NCI-H82 (cell line): ENCODE results near the gene ITPKB.
"Not testable (repeated sequence)": the region's sequence is repeated elsewhere in the genome, so short reads cannot be mapped to it uniquely, and the experiment has no call there.

ENCODE experiments used
- DNase-seq: peaks from one replicate; lab custom pipeline; 2025; lab: John Stamatoyannopoulos, UW

ITPKB gene

GRCh38 chr1:226602186-226603021 lies 136.7 kb downstream of the ITPKB start:
- no peak for DNase-seq

DNA sequence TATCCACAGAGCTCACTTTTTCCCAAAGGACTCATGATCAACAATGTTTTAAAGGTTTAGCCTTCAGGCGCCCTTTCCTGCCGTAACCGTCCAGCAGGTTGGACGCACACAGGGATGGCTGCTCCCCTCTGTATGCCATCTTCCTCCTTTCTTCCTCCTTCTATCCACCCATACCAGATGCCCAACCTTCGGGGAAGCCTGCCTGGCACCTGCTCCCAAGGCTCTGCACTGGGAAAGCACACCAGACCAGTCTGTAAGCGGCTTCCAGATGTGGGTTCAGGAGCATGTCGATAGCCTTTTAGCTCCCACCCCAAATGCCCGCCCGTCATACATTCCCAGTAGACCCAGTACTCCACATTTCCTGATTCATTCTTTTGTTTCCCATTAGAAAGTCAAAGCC lies 137.6 kb downstream of the ITPKB start:
- DNase-seq, result no peak

DNA sequence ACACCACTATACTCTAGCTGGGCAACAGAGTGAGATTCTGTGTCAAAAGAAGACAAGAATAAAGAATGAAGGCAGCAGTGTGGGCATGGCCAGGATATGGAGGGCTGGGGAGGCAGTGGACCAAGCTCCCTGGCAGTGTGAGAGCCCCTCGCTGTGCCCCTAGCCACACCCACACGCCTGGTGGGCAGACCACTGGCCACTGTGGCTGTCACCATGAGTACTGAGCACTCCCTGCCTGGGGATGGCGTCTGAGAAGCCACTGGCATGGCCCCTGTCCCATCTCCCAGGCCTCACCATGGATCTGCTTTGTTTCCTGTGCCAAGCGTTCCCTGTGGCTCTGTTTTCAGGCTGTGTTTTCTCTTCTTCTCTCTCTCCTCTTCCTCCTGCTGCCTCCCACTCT lies 138.8 kb downstream of the ITPKB start:
- no peak for DNase-seq

DNA sequence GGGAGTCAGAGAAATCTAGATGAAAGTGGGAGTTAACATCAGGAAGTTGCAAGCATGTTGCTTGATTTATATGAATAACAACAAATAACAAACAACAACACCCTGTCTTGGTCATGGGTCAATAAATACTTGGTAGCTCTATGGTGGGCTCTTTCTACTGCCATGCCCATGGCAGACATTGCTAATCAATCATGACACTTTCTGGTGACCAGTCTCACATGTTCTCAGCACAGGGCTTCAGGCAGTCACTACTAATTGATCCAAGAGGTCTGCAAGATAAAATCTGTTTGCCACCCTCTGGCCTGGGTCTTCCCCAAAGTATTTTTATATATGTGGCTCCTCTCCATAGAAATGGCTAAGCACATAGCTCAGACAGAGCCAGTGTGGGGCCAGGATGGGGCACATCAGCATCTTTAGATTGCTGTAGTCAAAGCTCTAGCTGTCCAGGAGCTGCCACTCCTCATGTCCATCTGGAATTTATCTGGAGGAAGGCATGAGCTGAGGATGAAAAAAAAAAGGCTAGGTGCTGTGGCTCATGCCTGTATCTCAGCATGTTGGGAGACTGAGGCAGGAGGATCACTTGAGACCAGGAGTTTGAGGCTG lies 139.3 kb downstream of the ITPKB start:
- DNase-seq, result no peak

GRCh38 chr1:226598955-226599354 lies 140.1 kb downstream of the ITPKB start:
- not testable (repeated sequence) for DNase-seq

GRCh38 chr1:226598455-226598849 lies 140.6 kb downstream of the ITPKB start:
- DNase-seq, result no peak

DNA sequence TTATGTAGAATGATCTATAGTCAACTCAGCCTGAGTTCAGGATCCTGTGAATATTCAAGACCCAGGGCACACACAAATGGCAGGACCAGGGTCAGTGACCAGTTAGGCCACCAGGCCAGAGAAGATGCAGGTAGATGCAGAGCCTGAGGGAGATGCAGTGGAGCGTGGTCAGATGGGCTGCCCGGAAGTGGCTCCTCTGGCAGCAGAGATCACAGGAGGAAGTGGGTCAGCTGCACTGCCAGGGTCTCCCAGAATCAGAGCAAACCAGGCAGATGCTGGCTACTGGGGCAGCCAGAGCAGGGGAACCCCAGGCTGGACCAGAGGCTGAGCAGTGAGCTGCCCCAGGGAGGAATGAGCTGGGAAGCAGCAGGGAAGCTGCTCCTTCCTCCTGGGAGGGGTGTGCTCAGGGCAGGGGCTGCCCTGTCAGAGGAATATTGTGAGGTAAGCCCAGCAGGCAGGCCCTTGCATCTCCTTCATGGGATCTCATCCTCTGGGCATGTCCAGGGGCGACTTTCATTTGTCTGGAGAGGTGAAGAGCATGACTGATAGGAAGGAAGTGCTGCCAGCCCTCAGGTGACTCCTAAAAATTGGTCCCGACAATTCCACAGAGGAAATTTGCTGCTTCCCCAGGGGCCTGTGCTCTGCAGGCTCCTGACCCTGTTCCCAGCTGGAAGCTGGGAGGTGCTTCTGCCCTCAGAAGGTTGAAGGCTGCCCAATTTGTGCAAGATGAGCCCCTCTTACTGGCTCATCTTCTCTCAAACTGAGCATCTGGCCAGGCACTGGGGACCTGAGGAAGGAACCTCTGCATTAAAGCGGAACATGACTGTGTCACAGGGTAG lies 141.2 kb downstream of the ITPKB start:
- no peak for DNase-seq

DNA sequence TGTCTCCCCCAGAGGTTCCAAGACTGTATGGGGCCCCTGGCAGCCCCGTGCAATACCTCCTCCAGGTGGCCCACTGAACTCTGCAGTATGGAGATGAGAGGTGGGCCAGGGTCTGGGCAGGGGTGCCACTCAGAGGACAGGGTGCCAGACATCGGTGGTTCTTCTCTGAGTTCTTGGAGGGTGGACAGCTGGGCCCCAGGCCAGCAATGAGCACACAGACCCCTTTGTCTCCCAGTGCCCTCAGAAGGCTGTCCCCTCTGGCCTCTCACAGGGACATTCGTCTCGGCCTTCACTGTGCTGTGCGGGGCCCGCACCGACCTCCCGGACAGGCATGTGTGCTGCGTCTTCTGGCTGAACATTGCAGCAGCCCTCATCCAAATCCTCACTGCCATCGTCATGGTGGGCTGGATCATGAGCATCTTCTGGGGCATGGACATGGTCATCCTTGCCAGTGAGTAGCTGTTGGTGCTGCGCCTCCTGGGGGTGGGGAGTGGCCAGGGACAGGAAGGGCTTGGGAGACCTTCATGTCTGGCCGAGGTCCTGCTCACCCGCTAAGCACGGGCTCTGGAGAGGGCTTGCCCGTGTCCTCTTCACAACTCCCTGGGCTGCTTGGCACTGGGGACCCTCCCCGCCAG lies 142.4 kb downstream of the ITPKB start:
- DNase-seq, result no peak

DNA sequence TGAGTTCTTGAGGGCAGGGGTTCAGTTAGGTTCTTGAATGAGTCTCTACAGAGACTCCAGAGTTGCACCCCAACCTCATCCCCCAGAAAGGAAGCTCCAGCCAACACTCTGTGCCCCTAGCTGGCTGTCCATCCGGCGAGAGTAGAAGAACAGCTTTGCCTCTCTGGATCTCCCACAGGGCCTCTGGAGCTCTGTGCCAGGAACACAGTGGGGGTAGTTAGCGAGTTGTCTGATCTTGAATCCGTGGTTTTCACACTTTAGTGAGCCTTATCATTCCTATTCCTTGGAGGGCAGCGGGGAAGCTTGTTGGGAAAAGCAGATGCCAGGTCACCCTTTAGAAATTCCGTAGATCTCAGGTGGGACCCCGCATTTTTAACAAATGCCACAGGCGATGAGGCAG lies 145.5 kb downstream of the ITPKB start:
- no peak for DNase-seq

DNA sequence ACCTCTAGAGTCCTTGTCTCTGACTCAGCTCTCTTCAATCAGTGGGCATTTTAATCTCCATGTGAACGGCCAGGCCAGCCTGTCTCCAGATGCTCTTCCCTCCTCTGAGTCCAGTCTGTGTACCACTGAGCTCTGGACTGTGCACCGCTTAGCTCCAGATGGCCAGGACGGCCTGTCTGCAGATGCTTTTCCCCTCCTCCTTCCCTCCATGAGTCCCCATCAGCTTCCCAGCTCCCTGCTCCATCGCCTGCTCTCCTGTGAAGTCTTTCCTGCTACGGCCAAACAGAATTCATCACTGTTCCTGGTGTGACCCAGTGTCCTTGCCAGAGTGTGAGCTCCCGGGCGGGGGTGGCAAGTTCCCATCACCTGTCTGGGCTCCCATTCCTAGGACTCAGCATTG lies 148.5 kb downstream of the ITPKB start:
- peak; percentile 44 for DNase-seq

- DNase-seq, result peak; percentile 20
Observed at GRCh38 chr1:226589008-226589733, 149.9 kb downstream of the ITPKB start.

DNA sequence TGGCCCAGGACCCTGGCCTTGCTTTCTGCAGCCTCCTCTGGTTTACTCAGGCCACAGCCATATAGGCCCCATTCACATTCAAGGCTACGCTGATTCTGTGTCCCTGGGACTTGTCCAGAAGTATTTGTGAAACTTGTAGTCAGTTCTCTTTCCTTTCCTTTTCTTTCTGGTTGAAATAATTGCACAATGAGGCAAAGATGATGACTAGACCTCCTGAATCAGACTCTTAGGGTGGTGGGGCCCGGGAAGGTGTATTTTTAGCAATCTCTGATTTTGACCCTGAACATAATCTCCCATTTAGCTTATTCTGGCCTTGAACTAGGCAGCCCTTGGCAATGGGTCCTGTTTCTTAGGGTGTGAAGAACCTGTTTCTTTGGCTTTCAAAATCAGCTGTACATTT lies 150.6 kb downstream of the ITPKB start:
- no peak for DNase-seq

DNA sequence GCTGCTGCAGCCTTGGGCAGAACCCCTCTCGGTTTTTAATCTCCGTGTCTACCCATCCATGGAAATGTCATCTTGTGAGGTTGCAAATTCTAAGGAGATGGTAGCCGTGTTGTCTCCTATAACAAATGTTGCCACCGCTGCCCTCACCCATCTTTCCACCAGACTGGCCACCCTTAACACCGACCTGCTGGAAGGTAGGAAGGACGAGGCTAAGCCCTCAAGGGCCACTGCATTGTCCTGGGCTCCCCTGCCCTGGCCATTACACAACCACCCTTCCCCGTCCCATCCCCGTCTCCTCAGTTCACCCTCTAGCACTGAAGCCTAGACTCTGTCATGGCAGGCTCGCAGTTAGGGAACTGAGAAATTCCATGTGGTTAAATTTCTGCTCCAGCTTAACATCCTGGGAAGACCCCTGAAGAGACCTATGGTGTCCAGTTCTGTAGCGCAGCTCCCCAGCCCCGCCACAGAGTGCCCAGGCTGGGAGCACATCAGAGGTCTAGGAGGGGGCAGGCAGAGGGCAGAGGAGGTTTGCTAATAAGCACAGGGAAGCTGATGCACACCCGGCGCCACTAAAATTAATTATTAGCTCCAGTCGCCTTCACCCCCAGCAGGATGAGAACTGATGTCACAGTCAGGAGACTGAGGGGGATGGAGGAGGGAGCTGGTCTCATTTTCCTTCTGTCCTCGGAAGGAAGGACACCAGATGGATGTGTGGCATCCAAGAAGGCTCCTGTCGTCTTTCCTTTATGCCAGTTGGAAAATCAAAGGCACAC lies 152.2 kb downstream of the ITPKB start:
- DNase-seq, result no peak

- DNase-seq, result no peak
Observed at GRCh38 chr1:226586116-226586515, 153.0 kb downstream of the ITPKB start.

GRCh38 chr1:226584164-226584563 lies 154.9 kb downstream of the ITPKB start:
- no peak for DNase-seq

- no peak for DNase-seq
Observed at GRCh38 chr1:226582966-226583365, 156.1 kb downstream of the ITPKB start.
